Activated CD4-positive, alpha-beta T cell treated with anti-CD3 and anti-CD28 coated beads, Interleukin-2, amount 50 U/mL, for 4 hours (primary cell): Measurements from ENCODE around the gene HS3ST4.
"Not testable (repeated sequence)": the region's sequence is repeated elsewhere in the genome, so short reads cannot be mapped to it uniquely, and the experiment has no call there.

ENCODE experiments used
- DNase-seq, 2 experiments: peaks; one replicate each; pipeline ENCODE4 v3.0.0-alpha.2; 2020

The HS3ST4 gene

DNA sequence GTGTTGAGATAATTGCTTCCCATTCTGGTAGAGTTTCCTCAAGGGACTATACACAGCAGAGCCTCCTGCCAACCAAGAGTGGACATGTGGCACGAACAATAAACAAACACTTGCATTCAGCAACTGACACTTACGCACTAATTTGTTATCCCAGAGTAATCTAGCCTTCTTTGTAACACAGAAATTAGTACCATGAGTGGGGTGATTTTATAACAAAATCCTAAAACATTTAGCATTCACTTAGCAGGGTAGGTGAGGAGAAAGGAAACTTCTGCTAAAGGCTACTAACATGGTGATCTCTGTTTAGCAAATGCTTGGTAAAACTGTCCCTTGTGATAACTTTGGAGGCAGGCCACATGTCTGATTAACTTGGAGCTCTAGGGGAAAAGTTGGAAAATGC lies 325.2 kb downstream of the HS3ST4 start:
- DNase-seq = no peak

DNA sequence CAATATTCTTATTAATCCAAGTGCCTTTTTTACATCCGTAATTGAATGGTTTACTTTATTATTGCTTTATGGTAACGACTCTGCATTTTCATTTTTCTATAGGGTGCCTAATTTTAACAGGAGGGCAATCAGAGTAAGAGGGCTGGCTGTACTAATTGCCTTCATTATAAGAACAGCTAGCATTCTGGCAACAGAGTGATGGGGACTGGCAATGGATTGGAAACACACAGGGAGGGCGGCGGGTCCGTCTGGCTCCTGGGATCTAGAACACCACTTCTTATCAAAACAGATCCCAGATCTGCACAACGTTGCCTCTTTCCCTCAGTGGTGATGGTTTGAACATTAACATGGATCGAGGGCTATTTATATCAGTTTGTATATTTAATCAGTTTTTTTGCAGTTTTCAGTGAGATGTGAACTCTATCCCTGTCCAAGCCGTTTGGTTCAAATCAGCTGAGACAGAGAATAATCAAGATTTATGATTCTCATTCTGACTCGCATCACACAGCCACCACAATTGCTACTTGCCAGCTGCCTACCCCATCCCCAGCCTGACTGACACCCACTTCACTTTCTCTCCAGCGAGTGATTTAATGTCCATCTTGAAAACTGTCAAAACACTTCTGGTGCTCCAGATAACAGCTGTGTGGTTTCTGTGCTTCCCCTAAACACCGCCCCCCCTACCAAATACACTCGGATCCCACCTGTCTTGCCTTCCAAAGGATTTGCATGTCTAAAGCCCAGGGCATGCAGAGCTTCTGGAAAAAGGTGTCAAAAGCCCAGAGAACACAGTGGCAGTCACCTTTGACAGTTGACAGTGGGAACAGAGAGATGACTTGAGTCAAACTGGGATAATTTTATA lies 327.9 kb downstream of the HS3ST4 start:
- no peak for DNase-seq

DNA sequence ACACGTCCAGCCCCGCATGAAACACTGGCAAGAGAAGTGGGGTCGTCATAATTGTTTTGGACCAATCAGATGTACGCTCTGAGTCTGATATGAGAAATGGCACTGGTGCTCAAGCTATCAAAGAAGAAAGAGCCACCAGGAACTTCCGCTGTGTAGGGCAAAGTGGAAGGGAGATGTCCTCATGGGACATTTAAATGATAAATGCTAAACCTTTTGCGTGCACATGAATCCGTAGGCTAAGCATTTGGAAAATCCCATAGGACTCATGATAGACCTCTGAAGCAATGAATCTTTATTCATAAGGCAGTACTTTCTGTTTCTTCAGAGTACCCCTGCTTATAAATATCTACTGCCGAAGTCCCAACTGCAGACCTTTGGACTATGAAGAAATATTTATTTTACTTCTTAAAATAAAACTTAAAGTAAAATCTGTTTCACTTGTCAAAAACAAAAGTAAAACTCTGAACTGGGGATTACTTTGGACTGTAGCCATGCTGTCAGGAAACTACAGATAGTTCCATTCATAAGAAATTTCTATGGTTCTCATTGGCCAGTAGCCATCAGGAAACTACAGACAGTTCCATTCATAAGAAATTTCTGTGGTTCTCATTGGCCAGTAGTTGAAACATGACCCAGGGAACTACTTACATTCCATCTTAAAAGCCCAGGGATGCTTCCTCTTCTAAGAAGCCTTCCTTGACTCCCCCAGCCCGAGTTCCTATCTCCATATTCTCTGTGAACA lies 335.1 kb downstream of the HS3ST4 start:
- no peak for DNase-seq

DNA sequence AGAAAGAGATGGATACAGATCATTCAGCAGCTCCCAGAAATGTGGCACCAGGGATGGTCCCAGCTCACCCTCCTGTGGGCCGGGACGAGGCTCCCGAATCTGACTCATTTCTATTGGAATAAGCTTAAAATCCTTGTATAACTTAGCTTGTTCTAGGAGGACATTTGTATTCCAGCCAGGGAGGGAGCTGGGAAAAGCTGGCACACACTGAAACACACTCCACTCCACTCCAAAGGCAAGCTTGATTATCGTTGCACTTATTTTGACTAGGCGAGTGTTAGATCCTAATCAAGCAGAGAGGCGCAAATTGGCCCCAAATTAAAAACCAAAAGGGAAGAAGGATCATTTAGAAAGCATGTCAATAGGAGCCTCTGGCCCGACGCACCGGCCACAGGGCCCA lies 339.5 kb downstream of the HS3ST4 start:
- no peak for DNase-seq

DNA sequence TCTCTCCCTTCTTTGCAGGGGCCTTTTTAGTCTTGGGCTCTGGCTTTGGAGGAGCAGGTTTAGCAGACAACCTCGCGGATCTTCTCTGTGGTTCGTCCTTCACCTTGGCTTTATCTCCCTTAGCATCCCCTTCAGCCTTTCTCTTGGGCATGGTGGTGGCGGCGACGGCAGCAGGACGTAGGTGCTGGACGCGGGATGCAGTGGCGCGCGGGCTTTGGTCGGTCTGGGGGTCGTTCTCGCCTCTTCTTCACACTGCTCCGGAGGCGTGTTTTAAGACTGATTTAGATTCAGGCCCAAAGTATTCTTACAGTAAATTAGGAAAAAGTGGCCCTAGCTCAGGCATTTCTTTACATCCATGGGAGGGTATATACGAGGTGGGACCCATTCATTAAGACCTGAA lies 340.9 kb downstream of the HS3ST4 start:
- DNase-seq = not testable (repeated sequence)

DNA sequence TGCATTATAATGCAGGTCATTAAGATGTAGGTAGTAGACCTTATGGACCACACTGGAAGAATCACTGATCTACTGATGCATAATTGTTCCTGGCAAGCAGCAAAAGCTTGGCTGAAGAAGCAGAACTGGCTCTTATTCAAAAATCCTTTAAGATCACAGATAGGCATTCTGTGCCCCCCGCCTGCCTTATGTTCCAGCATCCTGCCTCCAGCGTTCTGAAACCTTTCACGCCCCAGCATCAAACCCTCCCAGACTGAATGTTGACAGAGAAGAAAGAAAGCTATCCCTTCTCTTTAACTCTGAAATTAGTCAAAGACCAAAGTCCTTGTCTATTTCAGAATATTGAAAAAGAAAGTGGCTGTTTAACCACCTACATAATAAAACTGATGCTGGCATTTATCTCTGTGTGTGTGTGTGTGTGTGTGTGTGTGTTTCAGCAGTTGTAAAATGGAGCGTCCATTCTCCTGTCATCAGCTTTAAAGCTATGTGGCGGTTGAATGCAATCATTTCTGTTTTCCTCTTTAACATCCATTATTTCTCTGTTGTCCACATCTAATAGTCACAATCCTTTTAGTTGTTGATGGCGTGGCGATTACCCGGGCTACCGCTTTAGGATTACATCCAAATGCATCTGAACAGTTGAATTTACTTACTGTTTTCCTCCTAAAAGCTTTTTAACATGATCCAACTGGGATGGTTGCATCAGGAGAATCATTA lies 350.4 kb downstream of the HS3ST4 start:
- DNase-seq = no peak

DNA sequence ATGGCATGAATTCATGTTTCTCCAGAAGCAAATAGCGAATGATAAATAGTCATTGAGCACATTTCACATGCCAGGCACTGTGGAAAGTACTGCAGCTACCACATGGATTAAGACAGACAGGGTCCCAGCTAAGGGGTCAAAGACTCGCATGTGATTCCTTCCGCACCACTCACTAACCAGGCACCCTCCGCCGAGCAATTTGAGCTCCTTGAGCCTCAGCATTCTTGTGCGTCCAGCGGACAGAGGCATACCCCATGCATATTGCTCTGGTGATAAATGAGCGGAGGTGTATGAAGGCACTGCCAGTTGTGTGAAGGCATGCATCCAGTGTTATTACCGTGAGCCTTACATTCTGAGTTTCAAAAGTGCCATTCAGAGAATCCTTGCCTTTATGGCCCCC lies 358.7 kb downstream of the HS3ST4 start:
- no peak for DNase-seq

DNA sequence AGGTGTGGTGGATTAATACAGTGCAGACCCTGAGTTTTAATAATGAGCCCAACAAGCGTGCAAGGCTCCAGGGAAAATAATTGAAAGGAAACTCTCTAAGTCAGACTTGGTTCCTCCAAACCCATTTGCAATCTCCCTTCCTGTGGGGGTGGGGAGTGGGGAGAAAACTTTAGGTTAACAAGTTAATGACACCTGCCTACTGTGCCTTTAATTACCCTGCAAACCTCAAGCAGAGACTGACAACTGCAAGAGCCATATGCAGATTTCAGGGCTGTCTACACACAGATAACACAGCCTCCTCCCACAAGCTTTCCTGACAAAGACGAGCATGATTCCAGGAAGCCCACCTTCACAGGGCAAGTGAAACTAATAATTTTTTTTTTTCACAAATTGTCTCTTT lies 359.3 kb downstream of the HS3ST4 start:
- DNase-seq = no peak

DNA sequence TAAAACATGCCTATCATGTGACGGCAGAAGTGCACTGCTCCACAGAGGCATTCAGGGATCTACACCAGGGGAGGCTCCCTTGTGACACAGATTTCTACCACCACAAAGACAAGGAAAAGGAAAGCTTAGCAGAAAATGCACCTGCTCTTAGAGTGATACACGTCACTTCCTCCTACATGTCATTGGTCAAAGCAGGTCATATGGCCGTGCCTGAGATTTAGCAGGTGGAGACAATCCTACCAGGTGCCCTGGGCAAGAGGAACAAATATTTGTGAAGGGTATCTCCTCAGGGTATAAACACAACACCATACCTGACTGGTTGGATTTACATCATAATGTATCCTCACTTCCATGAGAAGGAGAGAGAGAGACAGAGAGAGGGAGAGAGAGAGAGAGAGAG lies 362.1 kb downstream of the HS3ST4 start:
- DNase-seq = no peak

DNA sequence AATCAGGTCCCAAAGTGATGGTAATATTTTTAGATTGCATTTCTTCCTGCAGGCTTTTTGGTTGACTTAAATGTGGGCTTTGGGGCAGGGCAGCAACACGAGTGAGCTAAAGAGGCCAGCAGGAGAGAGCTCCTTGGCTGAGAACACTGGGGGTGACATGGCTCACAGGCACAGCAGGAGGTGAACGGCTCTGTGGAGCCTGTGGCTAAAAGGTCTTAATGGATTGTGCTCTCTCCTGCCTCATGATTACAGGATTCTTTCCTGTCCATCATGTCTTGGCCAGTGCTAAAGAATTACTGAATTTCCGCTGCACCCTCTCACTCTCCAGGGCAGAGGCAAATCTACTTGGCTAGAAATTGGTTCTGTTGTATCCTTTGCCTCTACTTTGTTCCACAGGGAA lies 366.6 kb downstream of the HS3ST4 start:
- DNase-seq = no peak

DNA sequence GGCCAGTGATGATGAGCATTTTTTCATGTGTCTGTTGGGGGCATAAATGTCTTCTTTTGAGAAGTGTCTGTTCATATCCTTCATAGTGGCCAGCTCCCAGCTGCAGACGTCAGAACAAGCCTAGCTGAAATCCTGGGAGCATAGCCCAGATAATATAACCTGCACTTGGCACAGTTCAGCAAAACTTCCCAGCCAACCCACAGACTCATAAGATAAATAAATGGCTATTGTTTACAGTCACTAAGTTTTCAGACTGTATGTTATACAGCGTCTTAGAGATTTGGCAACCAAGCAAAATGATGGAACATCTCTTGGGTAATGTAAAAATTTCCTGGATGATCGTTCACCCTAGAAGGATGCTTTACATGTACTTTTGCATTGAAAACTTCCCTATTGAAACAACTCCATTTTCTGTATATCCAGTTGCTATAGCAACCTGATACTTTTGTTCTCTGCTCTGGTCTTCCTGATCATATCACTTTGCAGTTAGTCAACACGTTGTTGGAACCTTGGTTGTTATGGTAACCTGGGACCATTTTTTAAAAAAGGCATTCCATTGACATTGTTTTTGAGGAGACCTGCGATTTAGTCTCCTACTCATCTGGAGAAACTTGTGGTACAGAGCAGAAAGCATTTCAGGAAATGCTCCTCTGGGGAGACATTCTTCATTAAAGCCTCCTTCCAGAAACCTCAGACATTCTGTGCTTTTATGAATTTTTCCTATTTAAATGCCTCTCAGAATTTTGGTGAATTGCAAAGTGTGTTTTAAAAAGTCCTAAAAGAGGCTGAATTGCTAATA lies 378.7 kb downstream of the HS3ST4 start:
- DNase-seq = no peak

DNA sequence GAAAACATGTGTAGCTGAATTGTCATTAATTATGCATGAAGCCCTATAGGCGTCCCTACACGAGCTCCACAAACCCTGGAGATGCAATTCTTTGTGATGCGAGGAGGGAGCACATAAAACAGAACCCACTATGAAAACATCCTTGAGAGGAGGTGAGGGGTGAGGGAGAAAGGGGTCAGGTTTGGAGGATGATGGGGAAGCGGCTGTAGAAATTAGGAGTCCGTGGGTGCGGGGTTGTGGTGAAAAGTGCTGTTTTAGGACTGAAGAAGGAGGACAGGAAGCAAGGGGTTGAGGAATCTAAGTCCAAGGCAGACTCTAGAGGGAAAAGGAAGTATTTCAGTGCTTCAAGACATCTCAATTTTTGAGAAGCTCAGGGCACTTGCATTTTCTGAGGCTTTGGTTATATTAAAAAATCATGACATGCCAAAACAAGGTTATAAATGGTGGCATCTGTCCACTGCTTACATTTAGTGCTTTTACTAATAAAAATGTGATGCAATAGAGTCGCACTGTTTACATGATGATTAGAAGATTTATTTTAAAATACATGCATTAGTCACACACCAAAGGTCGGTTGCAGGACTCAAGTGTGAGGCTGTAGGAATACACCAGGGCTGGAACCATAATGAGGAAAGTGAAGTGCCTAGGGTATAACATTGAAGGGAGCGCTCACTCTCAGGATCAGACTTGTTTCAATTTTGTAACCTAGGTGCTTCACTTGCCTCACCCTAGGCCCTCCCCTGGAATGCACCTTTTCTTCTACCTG lies 379.5 kb downstream of the HS3ST4 start:
- no peak for DNase-seq

DNA sequence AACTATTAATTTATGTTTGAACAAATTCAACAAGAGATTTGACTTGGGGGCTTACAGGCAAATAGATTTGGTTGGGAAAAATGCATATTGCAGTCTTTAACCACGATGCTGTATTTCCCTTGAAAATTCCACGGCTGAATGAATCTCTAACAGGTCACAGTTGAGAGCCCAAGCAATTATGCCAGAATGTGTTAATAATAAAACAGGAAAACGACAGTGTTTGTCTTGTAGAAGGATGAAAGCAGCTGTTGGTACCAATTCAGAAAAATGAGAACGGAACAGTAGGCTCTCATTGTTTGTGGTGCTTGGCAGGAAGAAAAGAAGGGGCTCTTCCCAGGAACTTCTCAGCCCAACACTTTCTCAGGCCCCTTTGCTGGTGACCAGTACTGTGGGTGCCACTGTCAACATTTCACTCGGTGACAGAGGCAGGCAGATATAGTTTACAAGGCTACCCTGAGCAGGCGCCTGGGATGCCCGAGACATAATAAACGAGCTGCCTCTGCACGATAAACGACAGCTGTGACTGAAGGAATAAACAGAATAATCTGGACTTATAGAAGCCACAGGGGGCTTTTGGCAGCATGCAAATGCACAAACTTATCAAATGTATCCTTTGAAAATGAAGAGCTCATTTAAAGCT lies 387.1 kb downstream of the HS3ST4 start:
- DNase-seq = no peak

DNA sequence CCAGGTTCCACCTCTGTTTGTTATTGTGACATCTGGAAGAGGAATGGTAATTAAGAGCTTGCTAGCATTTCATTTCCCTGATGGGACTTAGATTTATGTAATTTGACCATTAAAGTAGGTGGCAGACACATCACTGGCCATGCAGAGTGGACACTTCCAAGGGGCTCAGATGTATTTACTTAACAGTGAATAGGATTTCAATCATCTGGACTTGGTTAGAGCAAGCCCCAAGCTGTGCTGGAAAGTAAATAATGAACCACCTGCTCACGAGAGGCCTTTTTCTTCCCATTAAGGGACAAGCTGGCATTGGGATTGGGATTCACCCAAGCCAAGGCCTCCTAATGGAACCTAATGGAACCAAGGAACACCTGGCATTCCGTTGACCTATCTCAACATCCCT lies 395.3 kb downstream of the HS3ST4 start:
- DNase-seq = no peak

DNA sequence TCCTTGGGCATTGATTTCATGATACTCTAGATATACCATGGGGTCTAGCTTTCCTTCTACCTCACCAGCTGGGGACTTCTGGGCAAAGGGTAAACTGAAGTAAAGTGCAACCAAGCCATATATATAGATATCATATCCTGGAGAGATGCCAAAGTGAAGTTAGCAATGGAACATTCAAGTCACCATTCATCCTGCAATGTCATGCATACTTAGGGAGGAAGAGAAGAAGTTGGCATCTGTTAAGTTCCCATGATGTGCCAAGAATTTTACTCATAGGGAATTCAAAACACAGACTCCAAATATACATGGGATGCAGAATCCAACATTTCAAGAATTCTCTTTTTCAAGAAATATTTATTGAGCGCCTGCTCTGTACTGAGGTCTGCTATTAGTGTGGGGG lies 399.8 kb downstream of the HS3ST4 start:
- DNase-seq = no peak

DNA sequence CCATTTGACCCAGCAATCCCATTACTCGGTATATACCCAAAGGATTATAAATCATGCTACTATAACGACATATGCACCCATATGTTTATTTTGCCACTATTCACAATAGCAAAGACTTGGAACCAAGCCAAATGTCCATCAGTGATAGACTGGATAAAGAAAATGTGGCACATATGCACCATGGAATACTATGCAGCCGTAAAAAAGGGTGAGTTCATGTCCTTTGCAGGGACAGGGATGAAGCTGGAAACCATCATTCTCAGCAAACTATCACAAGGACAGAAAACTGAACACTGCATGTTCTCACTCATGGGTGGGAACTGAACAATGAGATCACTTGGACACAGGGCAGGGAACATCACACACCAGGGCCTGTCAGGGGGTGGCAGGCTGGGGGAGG lies 406.4 kb downstream of the HS3ST4 start:
- not testable (repeated sequence) for DNase-seq

DNA sequence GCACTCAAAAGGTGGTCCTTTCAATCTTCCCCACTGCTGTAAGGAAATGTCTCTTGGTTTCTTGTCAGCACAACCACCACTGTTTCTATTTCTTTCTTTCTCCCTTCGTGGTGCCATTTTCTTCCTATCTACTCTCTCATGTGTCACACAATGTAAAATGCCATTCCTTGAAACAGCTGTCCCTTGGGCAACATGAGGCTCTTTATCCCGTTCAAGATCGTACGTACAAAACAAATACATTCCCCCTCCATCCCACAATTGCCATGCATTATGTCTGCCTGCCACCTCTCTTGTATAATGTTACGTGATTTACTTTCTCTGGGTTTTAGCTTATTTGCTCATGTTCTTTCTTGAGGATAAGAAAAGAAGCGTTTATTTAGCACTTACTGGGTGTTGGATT lies 410.6 kb downstream of the HS3ST4 start:
- DNase-seq = no peak

DNA sequence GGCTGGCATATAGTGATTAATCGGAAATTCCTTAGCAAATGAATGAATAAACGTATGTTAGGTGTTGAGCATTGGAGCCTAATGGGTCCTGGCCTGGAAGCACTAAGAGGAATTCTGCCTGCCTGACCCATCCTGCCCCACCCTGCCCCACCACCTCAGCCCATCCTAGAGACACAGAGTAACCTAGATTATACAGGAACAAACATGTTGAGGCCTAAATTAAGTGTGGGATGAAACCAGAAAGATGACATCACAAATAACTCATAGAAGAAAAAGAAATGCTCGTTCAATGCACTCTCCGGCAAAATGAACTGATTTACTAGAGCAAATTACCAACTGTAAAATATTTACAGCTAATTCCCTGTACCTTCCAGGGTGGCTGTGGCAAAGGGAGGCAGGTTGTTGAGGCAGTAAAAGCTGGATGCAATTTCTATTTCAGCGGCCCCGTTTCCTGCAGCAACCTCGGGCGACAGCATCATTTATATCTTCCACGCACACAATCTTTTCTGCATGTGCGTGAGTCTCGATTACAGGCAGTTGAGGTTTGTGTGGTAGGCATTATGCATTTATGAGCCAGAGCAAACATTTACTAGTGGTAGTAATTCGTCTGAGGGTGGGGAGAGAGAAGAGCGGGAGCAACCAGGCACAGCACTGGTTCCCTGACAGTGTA lies 417.2 kb downstream of the HS3ST4 start:
- no peak for DNase-seq

DNA sequence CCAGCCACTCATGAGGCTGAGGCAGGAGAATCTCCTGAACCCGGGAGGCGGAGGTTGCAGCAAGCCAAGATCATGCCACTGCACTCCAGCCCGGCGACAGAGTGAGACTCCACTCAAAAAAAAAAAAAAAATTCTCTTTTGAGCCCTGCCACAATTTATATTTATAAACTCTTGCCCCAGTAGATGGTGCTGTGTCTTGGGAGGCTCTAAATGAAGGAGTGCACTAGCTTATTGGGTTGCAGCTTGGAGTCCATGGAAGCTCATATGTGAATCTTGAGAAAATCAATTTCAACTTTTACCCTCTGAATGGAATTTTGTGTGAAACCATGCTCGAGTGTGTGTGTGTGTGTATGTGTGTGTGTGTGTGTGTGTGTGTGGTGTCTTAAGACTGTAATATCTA lies 420.1 kb downstream of the HS3ST4 start:
- DNase-seq = no peak

DNA sequence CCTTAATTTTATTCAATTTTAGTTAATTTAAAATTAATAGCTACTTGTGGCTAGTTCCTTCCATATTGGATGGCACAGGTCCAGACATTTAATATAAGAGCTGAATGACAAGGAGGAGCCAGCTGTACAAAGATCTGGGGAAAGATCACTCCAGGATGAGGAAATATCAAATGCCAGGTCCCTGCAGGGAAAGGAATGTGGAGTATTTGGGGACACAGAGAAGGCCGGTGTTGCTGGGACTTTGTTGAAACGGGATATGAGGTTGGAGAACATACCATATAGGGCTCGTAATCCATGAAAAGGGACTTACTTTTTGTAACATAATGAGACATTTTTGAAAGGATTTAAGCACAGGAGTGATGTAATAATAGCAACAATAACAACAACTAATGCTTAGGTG lies 426.8 kb downstream of the HS3ST4 start:
- DNase-seq = no peak

DNA sequence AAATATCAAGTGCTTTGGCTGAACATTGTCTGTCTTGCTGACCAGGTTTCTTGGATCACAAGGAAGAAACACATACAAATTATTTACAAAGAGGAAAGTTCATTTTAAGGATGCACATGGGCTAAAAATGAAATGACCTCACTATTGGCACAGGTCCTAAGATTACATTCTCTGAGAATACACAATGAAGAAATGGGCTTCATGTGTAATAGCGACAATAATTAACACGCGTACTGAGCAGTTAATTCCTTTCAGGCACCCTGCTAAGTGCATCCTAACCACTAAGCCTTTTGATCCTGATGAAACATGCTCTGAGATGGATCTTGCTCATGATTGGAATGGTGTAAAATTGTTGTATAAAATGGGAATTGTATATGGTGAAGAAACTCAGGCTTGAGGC lies 429.0 kb downstream of the HS3ST4 start:
- DNase-seq = no peak
